Activated gamma-delta T cell treated with anti-CD3 and anti-CD28 coated beads, Interleukin-2, amount 50 U/mL, for 16 hours (primary cell): ENCODE data around the gene CRYGN.

Experiments used
- DNase-seq: peaks from one replicate; pipeline ENCODE4 v3.0.0-alpha.2; 2020; ENCODE audit warnings: low read depth

CRYGN gene, protein sequence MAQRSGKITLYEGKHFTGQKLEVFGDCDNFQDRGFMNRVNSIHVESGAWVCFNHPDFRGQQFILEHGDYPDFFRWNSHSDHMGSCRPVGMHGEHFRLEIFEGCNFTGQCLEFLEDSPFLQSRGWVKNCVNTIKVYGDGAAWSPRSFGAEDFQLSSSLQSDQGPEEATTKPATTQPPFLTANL

DNA sequence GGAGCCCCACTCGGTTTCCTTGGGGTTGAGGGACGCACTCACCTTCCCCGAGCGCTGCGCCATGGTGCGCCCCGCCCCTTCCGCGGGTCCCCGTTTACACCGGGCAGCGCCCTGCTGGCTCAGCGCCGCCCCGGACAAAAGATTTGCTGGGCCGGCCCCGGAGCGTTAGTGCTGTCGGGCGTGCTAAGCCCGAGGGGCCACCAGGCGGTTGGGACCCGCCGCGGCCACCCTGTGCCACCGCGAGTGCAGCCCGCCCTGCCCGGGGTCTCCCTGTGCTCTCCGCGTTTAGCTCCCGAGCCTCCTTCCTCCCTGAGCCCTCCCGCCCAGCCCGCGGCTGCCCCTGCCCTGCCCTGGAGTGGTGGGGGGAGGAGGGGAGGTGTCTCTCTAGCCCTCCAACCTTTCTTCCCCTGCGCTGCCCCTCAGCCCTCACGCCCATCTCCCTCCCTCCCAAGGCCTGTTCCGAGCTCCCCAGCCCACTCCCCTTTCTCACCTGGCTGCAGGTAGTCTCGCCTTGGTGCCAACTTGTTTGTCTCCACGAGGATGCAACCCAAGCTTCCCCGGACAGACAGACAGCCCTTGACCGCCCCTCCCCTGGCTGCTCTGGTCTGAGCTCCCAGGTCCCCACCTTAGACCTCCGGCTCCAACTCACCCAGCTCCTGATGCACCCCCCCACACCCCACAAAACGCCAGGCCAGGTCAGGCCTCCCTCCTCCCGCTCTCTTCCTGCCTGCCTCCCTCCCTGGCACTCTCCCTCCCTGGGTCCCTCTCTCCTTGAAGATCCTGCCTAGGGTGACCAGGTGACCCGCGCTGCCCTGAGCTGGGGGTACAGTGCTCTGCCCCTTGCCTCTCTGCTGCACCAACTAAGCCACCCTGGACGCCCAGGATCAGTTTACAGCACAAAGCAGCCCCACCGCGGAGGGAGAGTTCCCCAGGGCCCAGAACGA lies at the start of gene CRYGN:
Gene CRYGN (minus strand): TSS at position 287 of the 944 bp plus-strand sequence. CDS start 224 bp downstream, at position 63.
- DNase-seq: no peak

DNA sequence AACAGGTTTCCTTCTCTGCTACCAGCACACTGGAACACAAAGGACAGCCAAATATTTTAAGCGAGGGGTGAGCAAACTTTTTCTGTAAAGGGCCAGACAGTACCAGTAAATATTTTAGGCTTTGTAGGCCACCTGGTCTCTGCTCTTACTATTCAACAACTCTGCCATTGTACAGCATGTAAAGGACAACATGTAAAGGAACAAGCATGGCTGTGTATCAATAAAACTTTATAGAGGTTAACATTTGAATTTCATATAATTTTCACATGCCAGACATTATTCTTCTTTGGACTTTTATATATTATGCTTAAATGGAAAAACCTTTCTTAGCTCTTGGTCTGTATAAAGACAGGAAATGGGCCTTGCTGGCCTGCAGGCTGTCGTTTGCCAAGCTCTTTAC lies 49.6 kb upstream of the CRYGN start:
- DNase-seq: no peak

- DNase-seq: no peak
These were observed 48.2 kb upstream of the CRYGN start for GRCh38 chr7:151488096-151488495.

DNA sequence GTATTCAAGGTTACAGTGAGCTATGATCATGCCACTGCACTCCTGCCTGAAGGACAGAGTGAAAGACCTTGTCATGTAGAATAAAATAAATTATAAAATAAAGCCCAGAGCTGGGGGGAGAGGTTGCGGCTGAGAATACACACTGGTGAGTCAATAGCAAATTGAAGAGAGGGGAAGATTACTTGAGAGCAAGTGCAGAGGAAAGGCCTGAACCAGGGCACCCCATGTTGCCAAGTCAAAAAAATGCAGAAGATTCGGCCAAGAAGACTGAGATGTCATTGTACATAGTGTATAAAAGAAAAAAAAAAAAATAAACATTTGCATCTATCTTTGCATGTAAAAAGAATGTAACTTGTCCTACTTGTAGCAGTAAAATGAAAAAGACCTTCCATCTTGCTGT lies 47.3 kb upstream of the CRYGN start:
- no peak for DNase-seq

- no peak for DNase-seq
These were observed 46.1 kb upstream of the CRYGN start for GRCh38 chr7:151486074-151486473.

DNA sequence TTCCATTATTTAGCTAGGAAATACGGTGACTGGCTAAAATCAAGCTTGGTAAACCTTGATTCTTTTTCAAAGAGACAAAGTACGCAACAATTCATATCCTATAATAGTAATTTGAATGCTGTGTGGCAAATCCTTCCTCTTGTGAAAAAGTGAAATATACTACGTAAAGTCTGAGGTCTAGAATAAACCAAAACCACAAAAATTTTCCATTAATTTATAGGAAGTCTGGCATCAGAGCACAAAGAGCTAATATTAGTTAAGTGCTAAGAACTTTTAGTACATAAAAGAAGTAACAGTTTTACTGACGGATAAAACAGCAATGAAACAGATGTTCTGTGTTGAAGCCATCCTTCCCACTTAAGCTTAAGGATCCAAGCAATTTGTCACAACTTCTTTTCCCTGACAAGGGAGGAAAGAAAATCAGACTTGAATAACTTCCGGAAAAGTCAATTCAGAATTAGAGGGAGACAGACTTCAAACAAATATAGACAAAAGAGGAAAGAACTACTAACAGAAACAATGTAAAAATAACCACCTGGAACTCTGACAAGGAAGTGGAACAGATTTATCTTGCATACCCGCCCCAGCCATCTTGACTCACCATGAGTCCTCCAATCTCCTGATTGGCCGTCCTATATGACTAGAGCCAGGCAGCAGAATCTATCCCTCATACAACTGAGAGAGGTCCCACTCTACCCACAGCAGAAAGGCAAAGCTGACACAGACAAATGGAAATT lies 45.2 kb upstream of the CRYGN start:
- no peak for DNase-seq

DNA sequence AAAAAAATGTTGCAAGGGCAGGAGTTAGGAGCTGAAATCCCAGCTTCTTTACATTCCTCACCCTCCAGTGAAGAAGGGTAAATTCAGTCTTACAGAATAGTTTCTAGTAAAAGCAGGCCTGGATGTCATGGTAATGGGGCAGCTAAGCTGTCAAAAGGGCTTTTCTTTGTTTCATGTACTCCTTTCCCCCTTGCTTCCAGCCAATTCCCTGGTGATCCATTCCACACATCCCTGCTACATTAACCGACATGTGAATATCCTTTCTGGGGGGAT lies 43.7 kb upstream of the CRYGN start:
- DNase-seq: no peak

GRCh38 chr7:151482883-151483710 lies 43.2 kb upstream of the CRYGN start:
- no peak for DNase-seq

DNA sequence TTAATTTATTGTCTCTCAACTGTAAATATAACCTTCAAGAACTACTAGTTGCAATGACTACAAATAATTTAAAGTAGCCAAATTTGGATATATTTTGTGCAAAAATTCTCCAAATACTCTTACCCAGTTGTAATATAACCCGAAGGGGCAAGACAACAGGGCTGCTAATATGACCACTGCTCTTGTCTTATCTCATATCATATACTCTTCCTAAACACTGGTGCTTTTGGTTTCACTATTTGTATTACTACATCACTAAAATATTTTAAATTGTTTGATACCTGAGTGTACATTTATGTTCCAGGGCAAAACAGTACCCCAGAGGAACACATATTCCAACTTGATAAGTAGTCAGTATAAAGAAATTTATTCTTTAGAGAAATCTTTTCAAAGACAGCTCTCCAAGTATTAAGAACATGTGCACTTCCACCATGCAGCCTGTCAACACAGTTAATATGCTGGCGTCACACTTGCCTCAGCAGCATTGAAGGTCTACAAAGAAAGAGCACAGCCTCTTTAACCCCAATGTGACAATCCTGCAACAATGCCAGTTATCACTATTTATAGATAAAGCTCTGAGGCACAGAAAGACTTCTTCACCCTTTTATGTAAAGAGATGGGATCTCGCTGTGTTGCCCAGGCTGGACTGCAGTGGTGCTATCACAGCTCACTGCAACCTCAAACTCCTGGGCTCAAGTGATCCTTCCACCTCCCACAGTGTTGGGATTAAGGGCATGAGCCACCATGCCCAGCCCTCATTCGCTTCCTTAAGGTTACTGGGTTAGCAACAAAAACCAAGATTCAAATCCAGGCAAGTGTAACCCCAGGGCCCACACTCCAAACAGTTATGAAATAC lies 41.9 kb upstream of the CRYGN start:
- DNase-seq: no peak

- DNase-seq: no peak
These were observed 37.9 kb upstream of the CRYGN start for GRCh38 chr7:151477867-151478266.

DNA sequence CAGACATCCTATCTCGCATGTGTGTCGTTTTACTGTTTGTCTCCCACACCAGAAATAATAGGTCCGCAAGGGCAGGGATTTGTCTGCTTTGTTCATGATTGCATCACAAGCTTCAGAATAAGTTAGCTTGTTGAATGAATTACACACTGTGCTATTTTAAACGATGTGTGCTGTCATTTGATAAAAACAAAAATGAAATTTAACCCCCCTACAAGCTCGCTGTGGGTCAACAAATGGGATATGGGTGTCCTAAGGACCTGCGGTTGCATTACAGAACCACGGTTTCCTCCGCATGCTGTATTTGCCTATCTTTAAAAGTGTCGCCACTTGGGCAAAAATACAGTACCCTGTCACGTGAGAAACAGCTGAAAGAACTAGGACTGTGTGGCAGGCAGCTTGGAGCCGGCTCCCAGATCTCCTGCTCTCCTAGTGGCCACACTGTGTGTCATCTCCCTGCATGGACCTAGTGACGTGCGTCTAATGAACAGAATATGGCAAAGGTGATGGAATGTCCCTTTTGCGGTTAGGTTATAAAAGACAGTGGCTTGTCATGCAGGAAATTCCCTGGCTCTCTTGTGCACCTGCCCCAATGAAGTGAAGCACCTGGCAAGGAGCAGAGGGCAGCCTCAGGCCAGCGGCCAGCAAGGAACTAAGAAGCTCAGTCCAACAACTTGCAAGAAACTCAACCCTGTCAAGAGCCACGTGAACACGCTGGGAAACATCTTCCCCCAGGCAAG lies 32.9 kb upstream of the CRYGN start:
- no peak for DNase-seq

DNA sequence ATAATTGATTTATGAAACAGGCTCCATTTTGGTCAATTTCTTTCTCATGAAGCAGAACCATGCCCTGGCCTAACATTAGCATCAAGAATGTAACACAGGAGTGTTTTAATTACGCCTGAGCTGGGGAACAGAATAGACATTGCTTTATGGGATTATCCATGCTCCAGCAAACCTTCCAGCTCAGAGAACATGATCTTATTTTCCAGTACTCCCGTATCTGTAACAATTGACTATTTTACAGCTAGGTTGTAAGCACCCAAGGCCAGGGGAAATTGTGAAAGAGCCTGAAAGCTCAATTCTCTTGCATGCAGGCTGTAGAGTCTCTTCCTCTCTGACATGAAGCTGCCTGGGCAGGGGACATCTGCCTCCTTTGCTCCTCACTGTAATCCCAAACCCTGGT lies 30.8 kb upstream of the CRYGN start:
- DNase-seq: no peak

DNA sequence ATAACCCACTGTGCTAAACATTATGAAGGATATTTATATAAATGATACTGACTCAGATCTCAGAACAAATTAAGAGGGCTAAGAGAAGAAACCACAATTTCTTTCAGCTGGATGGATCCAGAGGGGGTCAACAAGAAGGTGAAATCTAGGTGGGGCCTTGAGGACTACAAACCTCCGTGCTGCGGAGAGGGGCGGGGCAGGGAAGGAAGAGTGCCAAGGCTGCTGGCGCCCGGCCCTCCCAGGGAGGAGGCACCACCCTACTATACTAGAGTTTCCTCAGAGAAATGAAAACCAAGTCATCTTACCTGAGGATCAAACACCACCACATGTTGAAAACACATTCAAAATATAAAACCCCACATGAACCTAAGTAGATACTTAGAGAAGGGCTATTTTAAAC lies 29.3 kb upstream of the CRYGN start:
- no peak for DNase-seq

- DNase-seq: no peak
These were observed 28.5 kb upstream of the CRYGN start for GRCh38 chr7:151468217-151469018.

DNA sequence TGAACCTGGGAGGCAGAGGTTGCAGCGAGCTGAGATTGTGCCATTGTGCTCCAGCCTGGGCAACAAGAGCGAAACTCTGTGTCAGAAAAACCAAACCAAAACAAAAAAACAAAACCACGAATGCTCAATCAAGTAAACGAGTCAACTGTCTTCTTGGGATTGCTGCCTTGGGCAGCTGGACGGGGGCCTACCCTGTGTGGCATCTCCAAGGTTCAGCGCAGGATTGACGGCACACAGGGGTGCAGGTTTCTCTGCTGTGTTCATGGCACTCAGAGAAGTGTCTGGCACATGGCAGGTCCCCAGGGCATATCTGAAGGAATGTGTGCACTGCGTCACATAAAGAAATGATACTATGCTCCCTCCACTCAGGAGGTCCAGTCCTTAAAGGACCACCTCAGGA lies 25.2 kb upstream of the CRYGN start:
- DNase-seq: no peak

DNA sequence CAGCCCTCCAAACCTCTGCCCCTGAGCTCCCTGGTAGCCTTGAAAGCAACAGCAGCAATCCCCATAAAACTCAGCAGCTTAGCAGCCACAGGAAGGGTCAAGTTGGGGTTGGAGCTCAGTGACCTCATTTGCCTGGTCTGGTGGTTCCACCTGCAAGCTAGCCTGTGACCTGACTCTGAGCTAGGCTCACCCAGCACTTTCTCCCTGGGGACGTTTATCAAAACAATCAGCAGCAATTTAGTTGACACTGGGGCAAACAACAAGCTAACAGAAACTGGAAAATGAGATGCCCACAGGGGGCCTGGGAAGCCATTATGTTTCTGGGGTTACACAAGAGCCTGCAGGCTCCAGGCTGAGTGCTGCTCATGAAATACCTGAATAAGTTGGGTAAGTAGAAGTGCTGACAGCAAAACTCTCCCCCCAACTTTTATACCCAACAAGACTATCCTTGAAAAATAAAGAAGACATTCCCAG lies 22.4 kb upstream of the CRYGN start:
- no peak for DNase-seq

GRCh38 chr7:151461942-151462230 lies 21.9 kb upstream of the CRYGN start:
- DNase-seq: no peak

DNA sequence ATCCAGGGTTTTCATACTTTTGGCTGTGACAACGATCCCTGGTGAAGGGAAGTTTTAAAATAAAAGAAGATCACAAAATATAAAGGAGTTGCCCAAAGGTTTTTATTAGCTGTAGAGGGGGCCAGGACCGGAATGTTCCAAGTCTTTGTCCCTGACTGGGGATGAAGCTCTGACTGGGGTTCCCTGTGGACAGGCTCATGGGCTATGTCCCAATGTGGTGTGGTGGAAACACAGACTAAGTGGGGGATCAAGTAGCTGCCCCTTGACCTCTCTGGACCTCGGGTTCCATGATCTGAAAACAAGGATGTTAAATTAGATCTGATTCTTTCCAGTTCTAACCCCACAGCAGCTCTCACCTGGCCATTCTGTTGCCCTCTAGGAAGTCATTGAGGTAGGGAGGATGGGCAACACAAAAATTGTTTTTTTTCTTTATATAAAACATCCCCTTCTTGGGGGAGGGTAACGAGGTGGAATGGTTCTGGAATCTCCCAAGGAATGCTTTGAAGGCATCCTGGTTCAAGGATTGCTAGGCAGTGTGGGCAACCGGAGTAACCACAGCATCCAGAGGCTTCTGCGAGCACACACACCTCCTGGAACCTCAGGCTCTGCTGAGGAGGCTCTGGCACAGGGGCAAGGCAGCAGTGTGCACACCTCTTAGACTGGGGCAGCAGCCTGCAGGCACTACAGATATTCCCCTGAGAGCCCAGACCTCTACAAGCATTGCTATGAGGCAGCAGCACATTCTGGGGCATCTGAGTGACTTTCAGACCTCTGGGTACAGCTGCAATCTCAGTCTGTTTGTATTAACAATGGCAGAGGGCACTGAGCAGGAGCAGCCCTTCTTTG lies 21.4 kb upstream of the CRYGN start:
- DNase-seq: no peak

GRCh38 chr7:151460474-151460855 lies 20.5 kb upstream of the CRYGN start:
- DNase-seq: no peak
